GM19455 (cell line): Measurements from ENCODE around the gene TGFBR3.

Experiments
- ATAC-seq: cut with Tn5 transposase; IDR thresholded peaks from one replicate; pipeline ENCODE4 v1.9.1; 2021; ENCODE audit not compliant: unreplicated experiment

TGFBR3 gene

GRCh38 chr1:91885716-91886506 lies at the start of gene TGFBR3:
TGFBR3 (minus strand) TSS chr1:91886151; CDS start chr1:91861531, 24,620 bp downstream.
- ATAC-seq, result peak; percentile 79

- no peak for ATAC-seq
These were observed 43.3 kb upstream of the TGFBR3 start for GRCh38 chr1:91929250-91929649.

- no peak for ATAC-seq
These were observed 42.1 kb upstream of the TGFBR3 start for GRCh38 chr1:91928026-91928425.

- ATAC-seq, result no peak
These were observed 39.9 kb upstream of the TGFBR3 start for GRCh38 chr1:91925644-91926435.

GRCh38 chr1:91924146-91924545 lies 38.2 kb upstream of the TGFBR3 start:
- no peak for ATAC-seq

- ATAC-seq, result no peak
These were observed 34.0 kb upstream of the TGFBR3 start for GRCh38 chr1:91919962-91920361.

GRCh38 chr1:91916811-91917460 lies 31.0 kb upstream of the TGFBR3 start:
- no peak for ATAC-seq

- no peak for ATAC-seq
These were observed 30.1 kb upstream of the TGFBR3 start for GRCh38 chr1:91916046-91916445.

GRCh38 chr1:91913018-91913417 lies 27.1 kb upstream of the TGFBR3 start:
- ATAC-seq, result no peak

GRCh38 chr1:91912266-91912665 lies 26.3 kb upstream of the TGFBR3 start:
- ATAC-seq, result no peak

- no peak for ATAC-seq
These were observed 15.3 kb upstream of the TGFBR3 start for GRCh38 chr1:91901231-91901630.

GRCh38 chr1:91900562-91900961 lies 14.6 kb upstream of the TGFBR3 start:
- ATAC-seq, result no peak

- no peak for ATAC-seq
These were observed 11.1 kb upstream of the TGFBR3 start for GRCh38 chr1:91897016-91897415.

- no peak for ATAC-seq
These were observed 10.0 kb upstream of the TGFBR3 start for GRCh38 chr1:91895832-91896556.

GRCh38 chr1:91894036-91894761 lies 8.2 kb upstream of the TGFBR3 start:
- no peak for ATAC-seq

GRCh38 chr1:91891969-91892368 lies 6.0 kb upstream of the TGFBR3 start:
- ATAC-seq, result no peak

- no peak for ATAC-seq
These were observed 5.5 kb upstream of the TGFBR3 start for GRCh38 chr1:91891454-91891853.

- ATAC-seq, result no peak
These were observed 3.9 kb upstream of the TGFBR3 start for GRCh38 chr1:91889717-91890459.

- peak; percentile 9 for ATAC-seq
These were observed 687 bp downstream of the TGFBR3 start for GRCh38 chr1:91885213-91885715.
